ENCODE data around the gene UBE2L3.
"Not testable (repeated sequence)": the region's sequence is repeated elsewhere in the genome, so short reads cannot be mapped to it uniquely, and the experiment has no call there.

The UBE2L3 gene

DNA sequence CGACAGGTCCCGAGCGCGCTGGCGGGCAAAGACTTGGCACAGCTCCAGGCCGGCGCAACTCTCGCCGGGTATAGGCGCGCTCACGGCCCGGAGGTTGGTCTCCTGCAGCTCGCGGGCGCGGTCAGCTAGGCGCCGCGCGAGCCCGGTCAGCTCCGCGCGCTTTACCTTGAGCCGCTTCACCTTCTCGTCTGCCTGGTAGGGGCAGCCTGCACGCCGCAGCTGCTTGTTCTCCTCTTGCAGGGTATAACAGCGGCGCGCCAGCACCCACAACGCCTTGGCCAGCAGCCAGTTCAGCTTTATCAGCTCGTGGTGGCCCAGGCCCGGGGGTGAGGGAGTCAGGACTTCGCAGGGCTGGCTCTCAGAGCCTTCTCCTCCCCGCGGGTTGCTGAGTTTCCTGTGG, 18.0 kb upstream of the UBE2L3 start:
- H3K9ac ChIP-seq (ENCODE audit: low read length); H3K79me2 ChIP-seq (ENCODE audit: insufficient read depth, low read length); H3F3A ChIP-seq (ENCODE audit: insufficient read depth); H3K9me3 ChIP-seq (ENCODE audit: insufficient read depth, low read length); H3K9me2 ChIP-seq (replicated peaks; ENCODE audit: insufficient read depth, low read length); H3K4me3 ChIP-seq (ENCODE audit: insufficient read depth, low read length, poor library complexity, severe bottlenecking); H3K36me3 ChIP-seq (ENCODE audit: low read length); H3K27ac ChIP-seq (ENCODE audit: low read depth, low read length); H3K4me2 ChIP-seq (ENCODE audit: low read depth, low read length, poor library complexity, severe bottlenecking); H4K20me1 ChIP-seq (ENCODE audit: low read depth, low read length); H3K27me3 ChIP-seq (ENCODE audit: low read length); H2AFZ ChIP-seq (ENCODE audit: low read depth, low read length, severe bottlenecking): not testable (repeated sequence)

- H2AFZ ChIP-seq (ENCODE audit: low read depth, low read length, severe bottlenecking); H4K20me1 ChIP-seq (ENCODE audit: low read depth, low read length); H3K9me3 ChIP-seq (ENCODE audit: insufficient read depth, low read length); H3K27me3 ChIP-seq (ENCODE audit: low read length); H3K4me2 ChIP-seq (ENCODE audit: low read depth, low read length, poor library complexity, severe bottlenecking); H3K36me3 ChIP-seq (ENCODE audit: low read length); H3F3A ChIP-seq (ENCODE audit: insufficient read depth); H3K27ac ChIP-seq (ENCODE audit: low read depth, low read length); H3K9me2 ChIP-seq (replicated peaks; ENCODE audit: insufficient read depth, low read length); H3K9ac ChIP-seq (ENCODE audit: low read length); H3K79me2 ChIP-seq (ENCODE audit: insufficient read depth, low read length); H3K4me3 ChIP-seq (ENCODE audit: insufficient read depth, low read length, poor library complexity, severe bottlenecking): not testable (repeated sequence)
These were observed 17.4 kb upstream of the UBE2L3 start for GRCh38 chr22:21550008-21550677.

GRCh38 chr22:21550678-21551047, 16.9 kb upstream of the UBE2L3 start:
- not testable (repeated sequence) for H3K27ac ChIP-seq (ENCODE audit: low read depth, low read length); H3K9me3 ChIP-seq (ENCODE audit: insufficient read depth, low read length); H3K4me2 ChIP-seq (ENCODE audit: low read depth, low read length, poor library complexity, severe bottlenecking); H4K20me1 ChIP-seq (ENCODE audit: low read depth, low read length); H2AFZ ChIP-seq (ENCODE audit: low read depth, low read length, severe bottlenecking); H3K27me3 ChIP-seq (ENCODE audit: low read length); H3K36me3 ChIP-seq (ENCODE audit: low read length); H3F3A ChIP-seq (ENCODE audit: insufficient read depth); H3K9ac ChIP-seq (ENCODE audit: low read length); H3K9me2 ChIP-seq (replicated peaks; ENCODE audit: insufficient read depth, low read length); H3K4me3 ChIP-seq (ENCODE audit: insufficient read depth, low read length, poor library complexity, severe bottlenecking); H3K79me2 ChIP-seq (ENCODE audit: insufficient read depth, low read length)

DNA sequence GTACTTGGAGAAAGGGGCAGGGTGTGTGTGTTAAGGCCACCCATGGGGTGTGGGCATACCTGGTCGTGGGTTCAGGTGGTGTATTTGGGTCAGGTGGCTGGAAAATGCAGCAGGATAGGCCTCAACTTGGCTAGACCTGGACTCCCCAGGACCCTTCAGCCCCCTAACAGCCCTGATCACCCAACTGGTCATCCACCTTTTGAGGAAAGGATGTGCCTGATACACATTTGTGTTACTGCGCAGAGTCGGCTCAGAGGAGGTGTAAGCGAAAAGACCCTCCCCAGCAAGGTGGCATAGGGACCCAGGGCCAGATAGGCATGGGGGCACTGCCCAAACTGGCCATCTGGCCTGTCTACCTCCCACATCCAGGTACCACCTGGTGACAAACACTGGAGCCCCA, 16.2 kb upstream of the UBE2L3 start, which contains the start of gene RIMBP3C:
Gene RIMBP3C (minus strand): TSS at position 101 of the 400 bp plus-strand sequence. CDS start 485 bp downstream, outside the sequence.
- not testable (repeated sequence) for H3F3A ChIP-seq (ENCODE audit: insufficient read depth); H3K9me2 ChIP-seq (replicated peaks; ENCODE audit: insufficient read depth, low read length); H3K4me2 ChIP-seq (ENCODE audit: low read depth, low read length, poor library complexity, severe bottlenecking); H3K9ac ChIP-seq (ENCODE audit: low read length); H3K79me2 ChIP-seq (ENCODE audit: insufficient read depth, low read length); H3K9me3 ChIP-seq (ENCODE audit: insufficient read depth, low read length); H3K27me3 ChIP-seq (ENCODE audit: low read length); H4K20me1 ChIP-seq (ENCODE audit: low read depth, low read length); H3K4me3 ChIP-seq (ENCODE audit: insufficient read depth, low read length, poor library complexity, severe bottlenecking); H2AFZ ChIP-seq (ENCODE audit: low read depth, low read length, severe bottlenecking); H3K27ac ChIP-seq (ENCODE audit: low read depth, low read length); H3K36me3 ChIP-seq (ENCODE audit: low read length)

GRCh38 chr22:21559345-21560125, 8.0 kb upstream of the UBE2L3 start:
- not testable (repeated sequence) for H4K20me1 ChIP-seq (ENCODE audit: low read depth, low read length)

DNA sequence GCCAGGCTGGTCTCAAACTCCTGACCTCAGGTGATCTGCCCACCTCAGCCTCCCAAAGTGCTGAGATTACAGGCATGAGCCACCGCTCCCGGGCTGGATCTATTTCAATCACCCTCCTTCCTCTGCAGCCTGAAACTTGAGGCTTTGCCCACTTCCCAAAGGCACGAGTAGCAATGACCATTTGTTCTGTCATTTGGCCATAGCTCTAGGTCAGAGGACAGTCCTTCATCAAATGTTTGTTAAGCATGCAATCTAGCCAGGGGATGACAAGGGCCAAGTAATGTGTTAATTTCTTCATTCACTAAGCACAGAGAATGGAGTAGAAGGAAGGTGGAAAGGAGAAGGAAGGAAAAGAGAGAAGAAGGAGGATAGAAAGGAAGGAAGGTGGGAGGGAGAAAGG, 6.9 kb upstream of the UBE2L3 start:
- H4K20me1 ChIP-seq (ENCODE audit: low read depth, low read length); H3K27me3 ChIP-seq (ENCODE audit: low read length); H3K27ac ChIP-seq (ENCODE audit: low read depth, low read length); H3K9ac ChIP-seq (ENCODE audit: low read length); H3K4me3 ChIP-seq (ENCODE audit: insufficient read depth, low read length, poor library complexity, severe bottlenecking); H3K79me2 ChIP-seq (ENCODE audit: insufficient read depth, low read length); H3F3A ChIP-seq (ENCODE audit: insufficient read depth); H3K9me3 ChIP-seq (ENCODE audit: insufficient read depth, low read length); H3K4me2 ChIP-seq (ENCODE audit: low read depth, low read length, poor library complexity, severe bottlenecking); H3K9me2 ChIP-seq (replicated peaks; ENCODE audit: insufficient read depth, low read length); H3K36me3 ChIP-seq (ENCODE audit: low read length); H2AFZ ChIP-seq (ENCODE audit: low read depth, low read length, severe bottlenecking): not testable (repeated sequence)

More at GRCh38 chr22:21559345-21560125, 8.0 kb upstream of the UBE2L3 start:
- H3K9ac ChIP-seq (ENCODE audit: low read length); H3F3A ChIP-seq (ENCODE audit: insufficient read depth); H3K4me2 ChIP-seq (ENCODE audit: low read depth, low read length, poor library complexity, severe bottlenecking); H2AFZ ChIP-seq (ENCODE audit: low read depth, low read length, severe bottlenecking); H3K27ac ChIP-seq (ENCODE audit: low read depth, low read length); H3K9me2 ChIP-seq (replicated peaks; ENCODE audit: insufficient read depth, low read length); H3K9me3 ChIP-seq (ENCODE audit: insufficient read depth, low read length); H3K79me2 ChIP-seq (ENCODE audit: insufficient read depth, low read length); H3K4me3 ChIP-seq (ENCODE audit: insufficient read depth, low read length, poor library complexity, severe bottlenecking); H3K27me3 ChIP-seq (ENCODE audit: low read length); H3K36me3 ChIP-seq (ENCODE audit: low read length): not testable (repeated sequence)
